OCI-LY1 (cell line): ENCODE data around the gene NAV2.

Source experiments
- CTCF ChIP-seq: fragments of 200-600 bp; sonication (generic), shearing (Covaris generic); IDR thresholded peaks from 2 replicates; pipeline ENCODE4 v1.5.1; 2017; ENCODE audit warnings: mild to moderate bottlenecking, antibody characterized with exemption, low read length, moderate library complexity, mixed read lengths
- EZH2 ChIP-seq: fragments of 200-600 bp; sonication (generic), shearing (Covaris generic); IDR thresholded peaks from 2 replicates; pipeline ENCODE4 v1.8.0; 2017; ENCODE audit warnings: borderline replicate concordance, mixed run types, mild to moderate bottlenecking, antibody characterized with exemption, low read length, moderate library complexity, mixed read lengths

GRCh38 chr11:20035701-20036601 is 323.3 kb downstream of the NAV2 start:
- TF ChIP-seq CTCF (no peak), EZH2 (no peak)
